Activated CD8-positive, alpha-beta memory T cell treated with anti-CD3 and anti-CD28 coated beads, Interleukin-2, amount 50 U/mL, for 24 hours (primary cell): Measurements from ENCODE around the gene PIGL.

Source experiments
- DNase-seq: peaks from one replicate; pipeline ENCODE4 v3.0.0-alpha.2; 2020; ENCODE audit errors: extremely low read depth

The PIGL gene

DNA sequence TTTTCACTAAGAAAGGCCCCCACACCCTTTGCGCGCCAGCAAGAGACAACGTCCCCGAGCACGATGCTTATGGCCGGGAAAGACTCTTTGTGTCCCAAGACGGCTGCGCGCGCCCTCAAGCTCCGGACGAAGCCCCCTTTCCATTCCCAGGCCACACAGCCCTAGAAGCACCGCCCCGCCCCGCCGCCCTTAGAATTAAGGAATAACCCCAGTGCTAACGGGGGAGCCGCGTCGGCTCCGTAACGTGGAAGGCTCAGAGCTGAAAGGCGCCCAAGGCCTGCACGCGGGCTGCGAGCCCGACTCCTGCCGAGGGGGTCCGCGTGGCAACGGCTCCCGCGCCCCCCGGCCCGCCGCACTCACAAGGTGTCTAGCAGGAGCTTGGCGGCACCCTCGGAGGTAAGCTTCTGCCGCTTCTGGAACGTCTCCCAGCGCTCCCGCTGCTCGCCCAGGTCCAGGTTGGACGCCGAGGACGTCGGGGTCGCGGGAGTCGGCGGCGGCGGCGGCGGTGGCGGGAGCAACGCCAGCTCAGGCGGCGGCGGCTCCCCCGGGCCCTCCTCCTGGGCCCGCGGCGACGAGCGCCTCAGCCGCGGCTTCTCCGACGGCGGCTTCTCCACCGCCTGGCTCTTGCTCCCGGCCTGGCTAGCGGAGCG is 135.8 kb downstream of the PIGL start:
- DNase-seq, result no peak

DNA sequence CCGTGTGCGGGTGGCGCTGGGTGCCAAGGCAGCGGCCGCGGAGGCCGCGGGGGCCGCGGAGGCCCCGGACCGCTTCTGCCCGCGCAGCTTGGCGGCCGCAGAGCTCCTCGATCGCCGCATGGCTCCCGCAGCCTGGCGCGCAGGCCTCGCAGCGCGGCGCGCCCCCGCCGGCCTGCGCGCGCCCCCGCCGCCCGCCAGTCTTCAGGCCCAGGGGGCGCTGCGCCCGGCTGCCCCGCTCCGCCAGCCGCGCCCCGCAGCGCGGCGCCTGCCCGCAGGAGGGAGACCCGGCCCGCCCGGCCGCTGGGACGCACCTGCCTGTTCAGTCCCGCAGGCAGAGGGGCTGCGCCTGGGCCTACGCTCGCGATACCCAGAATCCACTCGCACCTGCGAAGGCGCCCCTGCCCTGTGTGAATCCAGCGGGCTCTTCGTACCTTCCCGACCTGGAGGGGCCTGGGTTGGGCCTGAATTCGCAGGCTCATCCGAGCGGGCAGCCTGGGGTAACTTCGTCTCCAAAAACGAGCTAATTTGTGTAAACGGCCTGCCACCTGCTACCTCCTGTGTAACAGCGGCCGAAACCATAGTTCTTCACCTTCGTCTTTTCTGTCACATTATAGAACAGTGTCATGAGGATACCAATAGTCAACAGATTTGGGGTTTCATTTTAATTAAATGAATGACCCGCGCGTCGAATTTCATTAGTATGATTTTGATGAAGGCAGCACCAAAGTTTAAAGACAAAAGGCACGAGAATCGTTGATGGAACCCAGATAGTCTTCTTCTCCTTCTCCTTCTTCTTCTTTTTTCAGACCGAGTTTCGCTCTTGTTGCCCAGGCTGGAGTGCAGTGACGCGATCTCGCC is 136.5 kb downstream of the PIGL start, which contains the start of gene CENPV:
TSS of gene CENPV (minus strand) at position 153 of the 858 bp plus-strand sequence. CDS start at position 120, 33 bp downstream.
- DNase-seq, result peak; percentile 18

DNA sequence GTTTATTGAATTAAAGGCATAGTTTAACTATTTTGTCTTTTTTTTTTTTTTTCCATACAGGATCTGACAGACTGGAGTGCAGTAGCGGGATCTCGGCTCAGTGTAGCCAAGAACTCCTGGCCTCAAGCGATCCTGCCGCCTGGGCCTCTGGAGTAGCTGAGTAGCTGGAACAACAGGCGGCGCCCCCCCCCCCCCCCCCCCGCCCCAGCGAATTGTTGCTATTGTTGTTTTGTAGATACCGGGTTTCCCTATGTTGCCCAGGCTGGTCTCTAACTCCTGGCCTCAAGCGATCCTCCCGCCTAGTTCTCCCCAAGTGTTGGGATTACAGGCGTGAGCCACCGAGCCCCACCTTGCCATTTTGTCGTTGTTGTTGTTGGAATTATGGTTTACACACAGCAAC is 137.6 kb downstream of the PIGL start:
- DNase-seq, result no peak

DNA sequence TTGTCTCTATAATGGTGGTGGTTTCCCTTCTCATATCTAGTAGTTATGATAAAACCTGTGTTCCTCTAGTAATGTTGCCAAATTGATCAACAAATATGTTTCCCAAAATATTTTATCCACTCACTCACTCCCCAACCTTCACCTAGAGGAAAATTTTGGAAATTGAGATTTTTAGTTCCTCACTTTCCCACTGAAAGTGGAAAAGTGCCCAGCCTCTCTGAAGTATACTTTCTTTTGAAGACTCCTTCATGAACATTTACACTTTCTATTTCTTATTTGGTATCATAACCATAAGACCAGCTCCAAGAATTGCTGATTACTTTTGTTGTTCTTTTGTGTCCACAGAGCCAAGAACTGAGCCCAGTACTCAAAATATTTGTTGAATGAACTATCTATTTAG is 141.4 kb downstream of the PIGL start:
- no peak for DNase-seq

DNA sequence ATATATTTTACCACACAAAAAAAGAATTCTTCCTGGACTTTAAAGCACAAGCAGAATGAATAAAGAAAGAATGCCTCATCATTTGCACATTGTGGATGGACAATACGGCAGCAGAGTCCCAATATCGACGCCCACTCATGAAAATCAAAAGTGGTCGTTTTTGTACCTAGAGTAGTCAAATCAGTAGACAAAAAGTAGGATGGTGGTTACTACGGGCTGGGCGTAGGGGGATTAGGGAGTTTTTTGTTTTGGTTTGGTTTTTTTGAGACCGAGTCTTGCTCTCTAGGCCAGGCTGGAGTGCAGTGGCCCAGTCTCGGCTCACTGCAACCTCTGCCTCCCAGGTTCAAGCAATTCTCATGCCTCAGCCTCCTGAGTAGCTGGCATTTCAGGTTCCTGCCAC is 144.9 kb downstream of the PIGL start:
- DNase-seq, result no peak

DNA sequence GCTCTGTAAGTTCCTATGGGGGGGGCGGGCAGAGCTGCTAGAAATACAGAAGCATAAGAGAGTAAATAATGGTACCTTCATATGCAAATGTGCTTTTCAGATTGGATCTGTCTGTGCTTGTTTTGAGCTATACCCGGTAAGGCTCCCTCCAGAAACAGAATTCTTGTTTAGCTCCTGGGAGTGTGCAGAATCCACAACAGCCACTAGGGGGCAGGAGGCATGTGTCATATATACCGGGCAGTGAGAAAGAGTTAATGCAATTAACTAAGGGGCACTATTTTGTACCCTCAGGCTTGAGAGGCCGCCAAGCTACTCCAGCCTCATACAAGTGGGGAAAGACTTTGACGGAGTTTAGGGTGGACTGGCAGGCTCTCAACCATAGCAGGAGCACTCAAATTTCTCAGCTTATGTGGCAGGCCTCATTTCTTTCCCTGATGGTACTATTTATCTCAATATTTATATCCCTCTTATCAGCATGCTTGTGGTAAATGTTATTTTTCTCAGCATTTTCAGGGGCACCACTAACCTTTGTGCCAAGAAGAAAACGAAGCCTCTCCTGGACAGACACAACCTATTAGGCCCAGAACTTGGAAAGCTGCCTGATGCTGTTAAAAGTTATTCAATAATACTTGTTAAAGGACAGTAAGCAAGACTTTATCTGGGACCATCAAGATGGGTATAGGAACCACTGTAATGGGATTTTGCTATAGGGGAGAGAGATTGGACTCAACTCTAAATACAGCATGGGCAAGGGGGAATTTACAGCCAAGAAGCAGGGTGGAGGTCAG is 146.9 kb downstream of the PIGL start:
- peak; percentile 67 for DNase-seq

DNA sequence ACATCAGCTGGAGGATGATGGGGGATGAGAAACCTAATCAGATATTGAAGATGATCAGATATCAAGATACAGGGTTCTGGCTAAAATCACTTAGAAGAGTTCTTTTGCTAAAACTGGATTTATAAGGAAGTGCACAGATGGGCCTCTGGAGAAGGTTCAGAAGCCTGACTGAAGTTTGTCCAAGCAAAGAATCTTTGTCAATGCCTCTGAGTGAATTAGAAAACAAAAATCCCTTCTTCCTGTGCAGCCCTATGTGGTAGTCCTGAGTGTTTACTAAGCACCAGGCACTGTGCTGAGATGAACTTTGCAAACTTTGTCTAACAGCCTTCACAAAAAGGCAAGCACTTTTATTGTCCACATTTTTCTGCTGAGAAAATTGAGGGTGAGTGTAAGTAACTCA is 147.6 kb downstream of the PIGL start:
- DNase-seq, result no peak

DNA sequence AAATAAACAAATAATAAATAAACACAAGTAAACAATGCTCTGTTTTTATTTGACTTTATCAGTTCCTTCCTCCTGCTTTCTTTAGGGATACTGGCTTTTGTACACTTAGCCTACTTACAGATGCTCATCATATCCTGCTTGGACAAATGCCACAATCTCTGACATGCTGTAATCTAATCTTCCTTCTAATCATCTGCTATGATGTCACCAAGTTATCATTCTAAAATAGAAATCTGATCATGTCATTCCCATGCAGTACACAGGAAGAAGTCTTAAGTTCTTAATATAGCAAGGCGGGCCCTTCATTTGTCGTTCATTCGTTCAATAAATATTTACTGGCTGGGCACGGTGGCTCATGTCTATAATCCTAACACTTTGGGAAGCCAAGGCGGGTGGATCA is 154.7 kb downstream of the PIGL start:
- DNase-seq, result no peak

DNA sequence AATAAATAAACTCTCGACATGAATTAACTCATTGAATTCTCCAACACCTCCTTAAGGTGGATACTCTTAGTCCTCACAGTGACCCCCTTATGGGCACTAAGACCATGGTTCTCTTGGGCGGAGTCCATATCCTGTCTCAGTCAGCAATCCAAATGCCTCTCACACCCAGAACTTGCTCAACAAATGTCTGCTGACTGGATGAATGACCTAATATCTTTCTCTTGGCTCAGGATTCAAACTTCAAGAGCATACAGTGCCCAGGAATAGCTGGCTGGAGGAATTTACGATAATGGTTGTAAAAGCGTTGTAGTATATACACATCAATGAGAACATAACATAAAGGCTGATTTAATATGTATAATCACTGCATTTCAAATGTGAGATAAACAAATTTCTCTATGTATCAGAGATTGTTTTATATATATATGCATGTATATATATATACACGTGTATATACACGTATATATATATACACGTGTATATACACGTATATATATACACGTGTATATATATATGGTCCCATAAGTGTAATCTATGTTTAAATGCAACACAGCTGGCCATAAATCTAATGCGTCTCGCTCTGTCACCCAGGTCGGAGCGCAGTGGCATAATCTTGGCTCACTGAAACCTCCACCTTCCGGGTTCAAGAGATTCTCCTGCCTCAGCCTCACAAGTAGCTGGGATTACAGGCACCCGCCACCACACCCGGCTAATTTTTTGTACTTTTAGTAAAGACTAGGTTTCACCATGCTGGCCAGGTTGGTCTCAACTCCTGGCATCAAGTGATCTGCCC is 157.3 kb downstream of the PIGL start:
- no peak for DNase-seq
